HG03045 (cell line): Measurements from ENCODE around the gene QSOX2.

Experiments used
- ATAC-seq: cut with Tn5 transposase; IDR thresholded peaks from one replicate; pipeline ENCODE4 v1.9.1; 2021; ENCODE audit warnings: mild to moderate bottlenecking, moderate library complexity; ENCODE audit not compliant: unreplicated experiment

QSOX2 gene

GRCh38 chr9:136245219-136246150, at the start of gene QSOX2:
Gene QSOX2, minus strand, starts transcription at chr9:136245812. Its CDS starts 9 bp downstream, at chr9:136245803.
- peak; percentile 63 for ATAC-seq

- ATAC-seq = no peak
These were observed 49.4 kb upstream of the QSOX2 start for GRCh38 chr9:136295055-136295454.

GRCh38 chr9:136294437-136294836, 48.8 kb upstream of the QSOX2 start:
- ATAC-seq = no peak

GRCh38 chr9:136293476-136294077, 48.0 kb upstream of the QSOX2 start:
- ATAC-seq = no peak

GRCh38 chr9:136292591-136293448, 47.2 kb upstream of the QSOX2 start:
- ATAC-seq = no peak

GRCh38 chr9:136292026-136292538, 46.5 kb upstream of the QSOX2 start:
- ATAC-seq = no peak

GRCh38 chr9:136291306-136292025, 45.9 kb upstream of the QSOX2 start:
- ATAC-seq = no peak

GRCh38 chr9:136290508-136291000, 44.9 kb upstream of the QSOX2 start:
- no peak for ATAC-seq

- ATAC-seq = no peak
These were observed 44.3 kb upstream of the QSOX2 start for GRCh38 chr9:136289651-136290507.

GRCh38 chr9:136287960-136288753, 42.5 kb upstream of the QSOX2 start:
- no peak for ATAC-seq

GRCh38 chr9:136286987-136287379, 41.4 kb upstream of the QSOX2 start:
- ATAC-seq = no peak

- ATAC-seq = no peak
These were observed 40.9 kb upstream of the QSOX2 start for GRCh38 chr9:136286359-136286986.

GRCh38 chr9:136285501-136286358, 40.1 kb upstream of the QSOX2 start:
- ATAC-seq = no peak

GRCh38 chr9:136284951-136285350, 39.3 kb upstream of the QSOX2 start:
- ATAC-seq = no peak

GRCh38 chr9:136284311-136284710, 38.7 kb upstream of the QSOX2 start:
- no peak for ATAC-seq

GRCh38 chr9:136283291-136284235, 38.0 kb upstream of the QSOX2 start:
- ATAC-seq = peak; percentile 69
